IMR-90 (cell line): Measurements from ENCODE around the gene PATJ.

Experiments used
- CHD1 ChIP-seq: IDR thresholded peaks from 2 replicates; pipeline ENCODE4 v1.6.1; 2012; ENCODE audit warnings: low read depth, low read length, improper control_type of control experiment
- NFE2L2 ChIP-seq: fragments of 150-350 bp; IDR thresholded peaks from 2 replicates; pipeline ENCODE4 v1.6.1; 2016; ENCODE audit warnings: low read depth, mild to moderate bottlenecking, low read length
- POLR2A ChIP-seq: IDR thresholded peaks from 2 replicates; pipeline ENCODE4 v1.6.1; 2012; ENCODE audit warnings: mild to moderate bottlenecking, low read depth, low read length
- RAD21 ChIP-seq: IDR thresholded peaks from 2 replicates; pipeline ENCODE4 v1.6.1; 2012; ENCODE audit warnings: low read length, improper control_type of control experiment
- RCOR1 ChIP-seq: IDR thresholded peaks from 2 replicates; pipeline ENCODE4 v1.6.1; 2012; ENCODE audit warnings: mild to moderate bottlenecking, low read length, improper control_type of control experiment; ENCODE audit not compliant: insufficient replicate concordance
- RFX5 ChIP-seq: IDR thresholded peaks from 2 replicates; pipeline ENCODE4 v1.8.0; 2012; ENCODE audit warnings: low read depth, mild to moderate bottlenecking, low read length, moderate library complexity
- TF ChIP-seq, protein P1 (sequence below): conservative IDR thresholded peaks from 2 replicates; pipeline ENCODE4 v1.5.1; 2012; ENCODE audit warnings: mild to moderate bottlenecking, low read depth, low read length, improper control_type of control experiment
- TF ChIP-seq, protein P2 (sequence below): fragments of 150-350 bp; IDR thresholded peaks from 2 replicates; pipeline ENCODE4 v1.6.1; 2017; ENCODE audit warnings: mild to moderate bottlenecking, antibody characterized with exemption, low read length, low read depth

DNA sequence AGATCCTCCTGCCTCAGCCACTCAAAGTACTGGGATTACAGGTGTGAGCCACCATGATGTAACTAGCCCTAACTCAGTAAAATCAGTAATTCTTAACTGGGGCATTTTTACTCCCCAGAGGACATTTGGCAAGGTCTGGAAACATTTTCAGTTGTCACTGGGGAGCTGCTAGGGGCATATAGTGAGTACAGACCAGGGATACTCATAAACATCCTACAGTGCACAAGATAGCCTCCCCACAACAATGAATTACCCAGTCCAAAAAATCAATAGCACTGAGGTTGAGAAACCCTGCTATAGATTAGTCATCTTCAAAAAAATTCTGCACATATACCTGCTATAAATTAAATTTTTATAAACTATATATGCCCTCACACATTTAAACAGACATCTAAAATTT lies 30.3 kb upstream of the PATJ start:
- TF ChIP-seq NFE2L2 (no peak), POLR2A (no peak), RFX5 (no peak), RCOR1 (no peak), CHD1 (no peak), RAD21 (no peak)
- TF ChIP-seq, protein P1, sequence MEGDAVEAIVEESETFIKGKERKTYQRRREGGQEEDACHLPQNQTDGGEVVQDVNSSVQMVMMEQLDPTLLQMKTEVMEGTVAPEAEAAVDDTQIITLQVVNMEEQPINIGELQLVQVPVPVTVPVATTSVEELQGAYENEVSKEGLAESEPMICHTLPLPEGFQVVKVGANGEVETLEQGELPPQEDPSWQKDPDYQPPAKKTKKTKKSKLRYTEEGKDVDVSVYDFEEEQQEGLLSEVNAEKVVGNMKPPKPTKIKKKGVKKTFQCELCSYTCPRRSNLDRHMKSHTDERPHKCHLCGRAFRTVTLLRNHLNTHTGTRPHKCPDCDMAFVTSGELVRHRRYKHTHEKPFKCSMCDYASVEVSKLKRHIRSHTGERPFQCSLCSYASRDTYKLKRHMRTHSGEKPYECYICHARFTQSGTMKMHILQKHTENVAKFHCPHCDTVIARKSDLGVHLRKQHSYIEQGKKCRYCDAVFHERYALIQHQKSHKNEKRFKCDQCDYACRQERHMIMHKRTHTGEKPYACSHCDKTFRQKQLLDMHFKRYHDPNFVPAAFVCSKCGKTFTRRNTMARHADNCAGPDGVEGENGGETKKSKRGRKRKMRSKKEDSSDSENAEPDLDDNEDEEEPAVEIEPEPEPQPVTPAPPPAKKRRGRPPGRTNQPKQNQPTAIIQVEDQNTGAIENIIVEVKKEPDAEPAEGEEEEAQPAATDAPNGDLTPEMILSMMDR = no peak
- TF ChIP-seq, protein P2, sequence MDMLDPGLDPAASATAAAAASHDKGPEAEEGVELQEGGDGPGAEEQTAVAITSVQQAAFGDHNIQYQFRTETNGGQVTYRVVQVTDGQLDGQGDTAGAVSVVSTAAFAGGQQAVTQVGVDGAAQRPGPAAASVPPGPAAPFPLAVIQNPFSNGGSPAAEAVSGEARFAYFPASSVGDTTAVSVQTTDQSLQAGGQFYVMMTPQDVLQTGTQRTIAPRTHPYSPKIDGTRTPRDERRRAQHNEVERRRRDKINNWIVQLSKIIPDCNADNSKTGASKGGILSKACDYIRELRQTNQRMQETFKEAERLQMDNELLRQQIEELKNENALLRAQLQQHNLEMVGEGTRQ = no peak
